ENCODE measurements around the gene DHRS7C. TPM values are rescaled to one million over a fixed set of nuclear protein-coding genes. Genes with fewer than 3 reads are reported as not detected.

The DHRS7C gene
- total RNA-seq, 1 donor from 2014 or later = 0.89 TPM

Other genes with a start within 250 kb of the DHRS7C start
- gene STX8, start 215.8 kb downstream of the DHRS7C start, total RNA-seq = 53.0 TPM
- not detected for gene CFAP52, start 214.9 kb downstream of the DHRS7C start, total RNA-seq
- not detected for gene USP43, start 146.1 kb downstream of the DHRS7C start, total RNA-seq
- not detected for gene GSG1L2, start 30.5 kb upstream of the DHRS7C start, total RNA-seq
- 0.05 TPM for gene GLP2R, start 34.3 kb upstream of the DHRS7C start, total RNA-seq
- gene RCVRN, start 113.7 kb upstream of the DHRS7C start, total RNA-seq = 0.70 TPM